Measurements from ENCODE around the gene RTN1. TPM values are rescaled to one million over a fixed set of nuclear protein-coding genes. Genes with fewer than 3 reads are reported as not detected.

The RTN1 gene
- total RNA-seq, 4 donors from 2014 or later: 5.0 to 7.0 (median 5.7) TPM

DNA sequence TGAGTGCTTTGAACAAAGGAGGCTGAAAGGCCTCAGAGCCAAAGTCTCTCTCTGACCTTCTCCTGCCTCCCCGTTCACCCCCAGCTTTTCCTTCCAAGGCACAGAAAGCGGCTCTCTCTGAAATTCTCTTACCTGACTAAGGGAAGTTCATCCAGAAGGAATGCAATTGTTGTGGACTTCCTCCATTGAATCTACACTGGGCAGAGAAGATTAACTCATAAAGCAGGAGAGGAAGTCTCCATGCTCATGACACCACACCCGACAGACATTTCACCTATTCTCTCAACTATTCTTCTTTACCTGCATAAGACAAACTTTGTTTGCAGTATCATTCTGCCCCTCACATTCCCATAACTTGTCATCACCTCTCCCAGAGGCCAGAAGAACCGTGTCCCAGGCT is 164.7 kb downstream of the RTN1 start:
- no peak for DNase-seq

DNA sequence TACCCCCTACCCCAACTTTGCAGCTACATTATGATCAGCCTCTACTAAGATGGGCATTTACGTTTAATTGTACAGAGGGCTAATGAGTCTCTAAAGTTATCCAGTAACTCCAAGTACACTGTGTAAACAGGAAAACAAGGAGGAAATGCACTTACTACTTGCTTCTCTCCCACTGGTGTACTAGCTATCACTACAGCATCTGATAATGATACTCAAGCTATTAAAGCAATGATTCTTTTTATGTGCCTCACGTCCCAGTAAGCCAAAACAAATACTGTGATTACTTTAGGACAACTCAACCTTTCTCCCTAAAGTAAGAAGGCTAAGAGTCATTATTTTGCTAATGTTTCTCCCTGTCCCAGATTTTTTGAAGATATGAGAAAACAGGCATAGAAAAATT is 165.3 kb downstream of the RTN1 start:
- Histone ChIP-seq H3K4me1 (no peaks in the 10 kb centered on the region), H3K27me3 (no peaks in the 10 kb centered on the region), H3K9me3 (no peaks in the 10 kb centered on the region), H3K27ac (no peak overlapping the region), H3K4me3 (no peak overlapping the region), H3K36me3 (no peaks in the 10 kb centered on the region)
- DNase-seq: no peak
- TF ChIP-seq POLR2A (IDR thresholded peaks at IDR 0.05): no peak
- TF ChIP-seq, protein P1, sequence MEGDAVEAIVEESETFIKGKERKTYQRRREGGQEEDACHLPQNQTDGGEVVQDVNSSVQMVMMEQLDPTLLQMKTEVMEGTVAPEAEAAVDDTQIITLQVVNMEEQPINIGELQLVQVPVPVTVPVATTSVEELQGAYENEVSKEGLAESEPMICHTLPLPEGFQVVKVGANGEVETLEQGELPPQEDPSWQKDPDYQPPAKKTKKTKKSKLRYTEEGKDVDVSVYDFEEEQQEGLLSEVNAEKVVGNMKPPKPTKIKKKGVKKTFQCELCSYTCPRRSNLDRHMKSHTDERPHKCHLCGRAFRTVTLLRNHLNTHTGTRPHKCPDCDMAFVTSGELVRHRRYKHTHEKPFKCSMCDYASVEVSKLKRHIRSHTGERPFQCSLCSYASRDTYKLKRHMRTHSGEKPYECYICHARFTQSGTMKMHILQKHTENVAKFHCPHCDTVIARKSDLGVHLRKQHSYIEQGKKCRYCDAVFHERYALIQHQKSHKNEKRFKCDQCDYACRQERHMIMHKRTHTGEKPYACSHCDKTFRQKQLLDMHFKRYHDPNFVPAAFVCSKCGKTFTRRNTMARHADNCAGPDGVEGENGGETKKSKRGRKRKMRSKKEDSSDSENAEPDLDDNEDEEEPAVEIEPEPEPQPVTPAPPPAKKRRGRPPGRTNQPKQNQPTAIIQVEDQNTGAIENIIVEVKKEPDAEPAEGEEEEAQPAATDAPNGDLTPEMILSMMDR (IDR thresholded peaks at IDR 0.05): no peak

More for the DNA sequence above, 164.7 kb downstream of the RTN1 start:
- H3K9me3 ChIP-seq: no peaks in the 10 kb centered on the region
- H3K27me3 ChIP-seq: no peaks in the 10 kb centered on the region
- H3K36me3 ChIP-seq: no peaks in the 10 kb centered on the region
- no peaks in the 10 kb centered on the region for H3K4me1 ChIP-seq
- H3K4me3 ChIP-seq: no peak overlapping the region
- TF ChIP-seq, protein P1 (IDR thresholded peaks at IDR 0.05): no peak
- TF ChIP-seq POLR2A (IDR thresholded peaks at IDR 0.05): no peak
- no peak overlapping the region for H3K27ac ChIP-seq

DNA sequence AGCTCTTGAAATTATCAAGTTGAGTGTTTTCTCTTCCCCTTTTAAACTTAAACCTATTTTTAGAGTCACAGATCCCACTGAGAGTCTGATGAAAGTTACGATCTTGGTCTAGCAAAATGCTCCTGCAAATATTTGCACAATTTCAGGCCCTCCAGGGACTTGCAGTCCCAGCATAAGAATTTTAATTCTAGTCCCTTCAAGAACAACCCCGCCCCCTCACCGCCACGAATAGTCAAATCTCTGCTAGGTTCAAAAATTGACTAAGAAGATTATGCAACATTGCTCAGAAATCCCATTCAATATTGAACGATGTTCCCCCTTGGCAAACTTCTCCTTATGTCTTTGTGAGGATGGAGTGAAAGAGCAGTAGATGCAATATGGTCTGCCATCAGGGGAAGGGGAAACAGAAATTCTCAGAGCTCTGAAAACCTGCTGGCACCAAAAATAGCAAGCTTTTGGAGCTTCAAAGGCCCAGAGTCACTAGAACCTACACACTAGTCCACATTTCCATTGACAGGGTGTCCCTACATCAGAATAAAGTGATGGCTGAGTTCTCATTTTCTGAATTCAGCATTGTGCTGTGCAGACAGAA is 166.4 kb downstream of the RTN1 start:
- no peak for TF ChIP-seq POLR2A (IDR thresholded peaks at IDR 0.05)
- TF ChIP-seq, protein P1 (IDR thresholded peaks at IDR 0.05): no peak
- Histone ChIP-seq H3K4me3 (no peak overlapping the region), H3K36me3 (no peaks in the 10 kb centered on the region), H3K27me3 (no peaks in the 10 kb centered on the region), H3K9me3 (no peaks in the 10 kb centered on the region), H3K27ac (no peak overlapping the region), H3K4me1 (no peaks in the 10 kb centered on the region)
- DNase-seq: no peak

DNA sequence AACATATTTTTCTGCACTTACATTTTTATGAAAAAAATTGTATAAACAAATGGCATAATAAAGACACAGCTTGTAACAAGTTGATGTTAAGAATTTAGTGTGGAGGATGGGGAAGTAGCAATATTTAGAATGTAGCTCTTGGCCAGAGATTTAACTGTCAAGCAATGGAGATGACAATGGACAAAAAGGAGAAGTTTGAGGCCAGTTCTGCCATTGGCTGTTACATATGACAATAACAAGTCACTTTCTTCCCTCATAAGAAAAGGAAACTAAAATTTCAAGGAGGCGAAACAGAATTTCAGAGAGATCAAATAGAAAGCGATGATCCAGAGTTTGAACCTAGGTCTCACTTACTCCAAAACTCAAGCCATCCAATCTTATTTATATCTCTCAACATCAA is 171.1 kb downstream of the RTN1 start:
- Histone ChIP-seq H3K9me3 (no peaks in the 10 kb centered on the region), H3K27me3 (no peaks in the 10 kb centered on the region), H3K4me3 (no peak overlapping the region), H3K4me1 (no peaks in the 10 kb centered on the region), H3K36me3 (no peaks in the 10 kb centered on the region), H3K27ac (no peak overlapping the region)
- TF ChIP-seq, protein P1 (IDR thresholded peaks at IDR 0.05): no peak
- TF ChIP-seq POLR2A (IDR thresholded peaks at IDR 0.05): no peak
- no peak for DNase-seq

DNA sequence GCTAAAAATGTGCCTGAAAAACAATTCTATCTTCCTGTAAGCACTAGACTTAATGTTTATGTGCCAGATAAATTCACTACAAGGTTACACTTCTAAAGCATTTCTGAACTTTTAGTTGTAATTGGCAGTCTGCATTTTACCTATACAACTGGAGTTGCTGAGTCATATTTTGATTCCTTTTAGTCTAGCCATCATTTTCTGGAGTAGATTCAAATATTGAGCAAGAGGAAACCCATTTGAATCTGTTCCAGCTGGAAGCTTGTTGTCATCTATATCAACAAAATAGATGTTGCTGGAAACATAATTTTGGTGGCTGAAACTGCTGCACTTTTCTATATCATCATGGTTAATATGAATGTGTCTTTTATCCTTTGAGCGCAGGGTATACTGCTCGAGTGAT is 171.8 kb downstream of the RTN1 start:
- DNase-seq: no peak
- H3K27ac ChIP-seq: no peak overlapping the region
- H3K9me3 ChIP-seq: no peaks in the 10 kb centered on the region
- H3K36me3 ChIP-seq: no peaks in the 10 kb centered on the region
- no peak overlapping the region for H3K4me3 ChIP-seq
- H3K4me1 ChIP-seq: no peaks in the 10 kb centered on the region
- H3K27me3 ChIP-seq: no peaks in the 10 kb centered on the region
- TF ChIP-seq POLR2A (IDR thresholded peaks at IDR 0.05): no peak
- TF ChIP-seq, protein P1 (IDR thresholded peaks at IDR 0.05): no peak

DNA sequence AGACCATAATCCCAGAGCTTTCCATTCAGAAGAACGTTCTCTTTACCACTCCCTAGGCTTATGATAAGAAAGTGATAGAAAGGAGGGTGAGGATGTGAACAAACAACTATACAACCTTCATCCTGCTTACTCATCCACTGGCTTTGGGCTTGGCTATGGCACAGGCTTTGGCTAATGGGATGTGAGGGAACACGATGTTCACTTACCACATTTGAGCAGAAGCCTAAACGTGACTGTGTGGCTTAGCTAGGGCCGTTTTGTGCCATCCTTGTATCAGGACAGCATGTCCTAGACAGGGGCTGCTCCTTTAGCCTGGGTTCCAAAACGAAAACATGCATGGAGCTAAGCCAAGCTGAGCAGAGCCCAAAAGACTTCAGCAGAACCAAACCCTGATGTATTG is 175.4 kb downstream of the RTN1 start:
- no peak overlapping the region for H3K27ac ChIP-seq
- H3K4me3 ChIP-seq: no peak overlapping the region
- no peaks in the 10 kb centered on the region for H3K9me3 ChIP-seq
- no peak for DNase-seq
- H3K27me3 ChIP-seq: no peaks in the 10 kb centered on the region
- no peaks in the 10 kb centered on the region for H3K4me1 ChIP-seq
- TF ChIP-seq, protein P1 (IDR thresholded peaks at IDR 0.05): no peak
- TF ChIP-seq POLR2A (IDR thresholded peaks at IDR 0.05): no peak
- H3K36me3 ChIP-seq: no peaks in the 10 kb centered on the region

All from Peyer's patch (tissue), 4 donors.